Caco-2 (cell line): ENCODE measurements around the gene PKMYT1. TPM values are rescaled to one million over a fixed set of nuclear protein-coding genes. Genes with fewer than 3 reads are reported as not detected.

Experiments used
- BruUV-seq: library from RNA; stranded (reverse); fragments of 400-500 nt; replicated peaks from 2 replicates; lab custom pipeline; 2021; lab: Mats Ljungman, UMichigan
- CTCF ChIA-PET: fragments of 300-600 bp; sonication (Branson Sonifier 250); formaldehyde crosslinking; loops from one replicate; lab custom pipeline; 2022; ENCODE audit warnings: antibody characterized with exemption; lab: Charles Lee
- POLR2A ChIA-PET: fragments of 300-600 bp; sonication (Branson Sonifier 250); formaldehyde crosslinking; loops from one replicate; lab custom pipeline; 2022; ENCODE audit warnings: antibody characterized with exemption; lab: Charles Lee
- DNase-seq, 2 experiments: peaks; one replicate each; pipeline versions ENCODE4 v3.0.0 to v3.0.0-alpha.2; 2020 to 2022
- H3K27me3 ChIP-seq: replicated peaks from 2 replicates; pipeline ENCODE4 v1.6.0; 2011; ENCODE audit warnings: low read length; ENCODE audit not compliant: control insufficient read depth, insufficient read depth
- H3K36me3 ChIP-seq: 2 replicates; pipeline ENCODE4 v1.5.1; 2011; ENCODE audit warnings: low read length; ENCODE audit not compliant: control insufficient read depth, insufficient read depth
- H3K4me1 ChIP-seq: fragments of 250-450 bp; sonication (Bioruptor Pico); 2 replicates; pipeline ENCODE4 v1.5.1; 2020; ENCODE audit warnings: mild to moderate bottlenecking
- H3K4me3 ChIP-seq: 2 replicates; pipeline ENCODE4 v1.5.1; 2011; ENCODE audit warnings: low read depth, mild to moderate bottlenecking, control low read depth, low read length
- H3K9me3 ChIP-seq: fragments of 250-450 bp; sonication (Bioruptor Pico); 2 replicates; pipeline ENCODE4 v1.5.1; 2020; ENCODE audit warnings: mild to moderate bottlenecking, moderate library complexity
- H3K27ac Mint-ChIP-seq: one replicate; pipeline ENCODE4 v1.8.0; 2022; ENCODE audit warnings: mixed read lengths; ENCODE audit not compliant: unreplicated experiment
- H3K27me3 Mint-ChIP-seq: one replicate; pipeline ENCODE4 v1.8.0; 2022; ENCODE audit warnings: mixed read lengths; ENCODE audit not compliant: insufficient read depth, unreplicated experiment
- H3K36me3 Mint-ChIP-seq: one replicate; pipeline ENCODE4 v1.8.0; 2022; ENCODE audit warnings: mild to moderate bottlenecking, mixed read lengths; ENCODE audit not compliant: insufficient read depth, unreplicated experiment
- H3K4me1 Mint-ChIP-seq: one replicate; pipeline ENCODE4 v1.8.0; 2022; ENCODE audit warnings: low read depth, mixed read lengths; ENCODE audit not compliant: unreplicated experiment
- H3K4me3 Mint-ChIP-seq: one replicate; pipeline ENCODE4 v1.8.0; 2022; ENCODE audit warnings: mild to moderate bottlenecking, moderate library complexity, mixed read lengths; ENCODE audit not compliant: unreplicated experiment
- H3K9me3 Mint-ChIP-seq: one replicate; pipeline ENCODE4 v1.8.0; 2022; ENCODE audit warnings: mixed read lengths; ENCODE audit not compliant: unreplicated experiment
- intact Hi-C: fragments of 100-400 bp; cut with micrococcal nuclease; formaldehyde crosslinking; loops from one replicate; pipeline ENCODE4 v1.10.0; 2022; ENCODE audit not compliant: unreplicated experiment
- total RNA-seq: library from RNA; stranded (reverse); gene quantifications from 2 replicates; pipeline ENCODE4 v1.2.3, GENCODE V29; 2022
- TF ChIP-seq, protein P1 (sequence below), 2 experiments: fragments of 200-600 bp in 1 of 2; IDR thresholded peaks; 1 replicate in 1 of 2; 2 replicates in 1 of 2; pipeline versions ENCODE4 v1.5.1 to v1.8.0; 2011 to 2022; ENCODE audit warnings: antibody characterized with exemption in 1 of 2, control low read depth in 1 of 2, inconsistent platforms in 1 of 2, low read depth in 1 of 2, low read length in 1 of 2, mild to moderate bottlenecking in 1 of 2, moderate library complexity in 1 of 2; ENCODE audit not compliant: insufficient read depth in 1 of 2, severe bottlenecking in 1 of 2, unreplicated experiment in 1 of 2

The PKMYT1 gene
- total RNA-seq, 1 experiment from 2014 or later, result 73.7 TPM

DNA sequence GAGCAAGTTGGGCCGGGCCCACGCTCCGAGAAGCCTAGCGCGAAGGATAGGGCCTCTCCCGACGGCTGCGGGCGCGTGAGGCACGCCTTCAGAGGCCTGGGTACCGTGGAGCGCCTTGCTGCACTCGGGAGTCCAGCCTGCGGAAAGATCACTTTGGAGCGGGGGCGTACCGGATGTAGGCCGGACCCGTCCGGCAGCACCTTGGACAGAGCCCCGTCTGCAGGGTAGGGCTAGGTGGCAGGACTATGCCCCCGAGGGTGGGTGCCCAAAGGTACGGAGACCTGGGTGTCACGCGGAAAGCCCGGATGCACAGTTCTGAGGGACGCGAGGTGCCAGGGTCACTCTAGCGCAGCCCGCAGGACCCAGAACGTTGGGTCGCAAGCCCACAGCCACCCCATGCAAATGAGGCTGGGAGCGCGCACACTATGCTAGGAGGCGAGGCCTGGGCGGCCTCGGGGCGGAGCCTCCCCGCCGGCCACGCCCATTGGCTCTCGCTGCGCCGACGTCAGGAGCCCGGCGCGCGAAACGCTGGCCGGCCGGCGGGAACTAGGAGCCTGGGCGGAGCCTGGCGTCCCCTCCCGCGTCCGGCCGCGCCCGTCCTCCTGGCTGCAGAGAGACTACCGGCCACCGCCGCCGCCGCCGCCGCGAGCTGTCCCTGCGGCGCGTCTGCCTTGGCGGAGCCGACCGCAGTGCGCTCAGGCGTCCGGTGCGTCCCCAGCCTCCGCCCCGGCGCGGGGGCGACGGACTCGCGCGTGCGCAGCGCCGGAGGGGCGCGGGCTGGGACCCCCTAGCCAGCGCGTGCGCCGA, 11.3 kb downstream of the PKMYT1 start, which contains the start of gene PAQR4:
Gene PAQR4, plus strand, starts transcription at position 611 of the 807 bp plus-strand sequence. CDS start 327 bp downstream, outside the sequence.
- POLR2A ChIA-PET, result interaction anchor here (0.6 kb wide), 1 partner anchor 140 kb away, joined by 4 read pairs; no protein-coding TSS in a partner anchor
- CTCF ChIA-PET, result interaction anchor here (0.6 to 1.5 kb wide), 7 partner anchors 9 to 946 kb away, joined by 3 to 10 read pairs (median 4); partner anchors contain the start of genes HCFC1R1 and PKMYT1
- peak; percentile 85 to 92 for DNase-seq
- Mint-ChIP-seq H3K4me3 (peak within 1 kb of the TSS; percentile 75), H3K27me3 (no peaks in the 10 kb centered on the region), H3K27ac (peak within 1 kb of the TSS; percentile 50), H3K36me3 (peaks cover 45% of the 10 kb centered on the region), H3K4me1 (no peaks in the 10 kb centered on the region), H3K9me3 (no peaks in the 10 kb centered on the region)
- TF ChIP-seq, protein P1, sequence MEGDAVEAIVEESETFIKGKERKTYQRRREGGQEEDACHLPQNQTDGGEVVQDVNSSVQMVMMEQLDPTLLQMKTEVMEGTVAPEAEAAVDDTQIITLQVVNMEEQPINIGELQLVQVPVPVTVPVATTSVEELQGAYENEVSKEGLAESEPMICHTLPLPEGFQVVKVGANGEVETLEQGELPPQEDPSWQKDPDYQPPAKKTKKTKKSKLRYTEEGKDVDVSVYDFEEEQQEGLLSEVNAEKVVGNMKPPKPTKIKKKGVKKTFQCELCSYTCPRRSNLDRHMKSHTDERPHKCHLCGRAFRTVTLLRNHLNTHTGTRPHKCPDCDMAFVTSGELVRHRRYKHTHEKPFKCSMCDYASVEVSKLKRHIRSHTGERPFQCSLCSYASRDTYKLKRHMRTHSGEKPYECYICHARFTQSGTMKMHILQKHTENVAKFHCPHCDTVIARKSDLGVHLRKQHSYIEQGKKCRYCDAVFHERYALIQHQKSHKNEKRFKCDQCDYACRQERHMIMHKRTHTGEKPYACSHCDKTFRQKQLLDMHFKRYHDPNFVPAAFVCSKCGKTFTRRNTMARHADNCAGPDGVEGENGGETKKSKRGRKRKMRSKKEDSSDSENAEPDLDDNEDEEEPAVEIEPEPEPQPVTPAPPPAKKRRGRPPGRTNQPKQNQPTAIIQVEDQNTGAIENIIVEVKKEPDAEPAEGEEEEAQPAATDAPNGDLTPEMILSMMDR (IDR thresholded peaks at IDR 0.05; ENCODE audit: insufficient read depth in 1 of 2, low read depth in 1 of 2, low read length in 1 of 2, severe bottlenecking in 1 of 2, unreplicated experiment in 1 of 2), result no peak
- intact Hi-C loops, result no loop called here
- peaks cover 11% of the 10 kb centered on the region for H3K4me1 ChIP-seq
- no peaks in the 10 kb centered on the region for H3K9me3 ChIP-seq
- BruUV-seq, result no TSS peak
- H3K4me3 ChIP-seq, result peak within 1 kb of the TSS; percentile 82
- H3K27me3 ChIP-seq, result no peaks in the 10 kb centered on the region
- H3K36me3 ChIP-seq, result no peaks in the 10 kb centered on the region

DNA sequence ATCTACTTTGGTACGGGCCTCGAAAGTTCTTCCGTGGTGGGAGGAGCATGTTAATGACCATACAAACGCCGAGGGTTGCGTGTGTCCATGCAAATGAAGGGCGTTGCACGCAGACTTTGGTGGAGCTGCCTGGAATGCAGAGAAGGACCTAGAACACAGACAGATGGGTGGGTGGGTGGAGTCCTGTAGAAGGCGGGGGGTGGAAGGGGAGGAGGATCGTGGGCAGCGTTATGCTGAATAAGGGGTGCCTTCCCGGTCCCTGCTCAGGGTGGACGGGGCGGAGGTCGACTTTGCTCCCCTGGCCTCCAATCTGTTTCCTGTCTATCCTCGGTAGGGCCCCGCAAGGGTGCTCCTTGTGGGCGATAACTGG, 11.9 kb downstream of the PKMYT1 start:
- intact Hi-C loops, result no loop called here
- CTCF ChIA-PET, result interaction anchor here (0.6 kb wide), 1 partner anchor 36 kb away, joined by 4 read pairs; no protein-coding TSS in a partner anchor
- Histone ChIP-seq H3K9me3 (no peaks in the 10 kb centered on the region), H3K36me3 (no peaks in the 10 kb centered on the region), H3K4me1 (peaks cover 11% of the 10 kb centered on the region), H3K4me3 (peak overlapping the region; percentile 82), H3K27me3 (no peaks in the 10 kb centered on the region)
- TF ChIP-seq, protein P1 (IDR thresholded peaks at IDR 0.05; ENCODE audit: insufficient read depth in 1 of 2, low read depth in 1 of 2, low read length in 1 of 2, severe bottlenecking in 1 of 2, unreplicated experiment in 1 of 2), result no peak
- H3K27me3 Mint-ChIP-seq, result no peaks in the 10 kb centered on the region
- no peaks in the 10 kb centered on the region for H3K9me3 Mint-ChIP-seq
- POLR2A ChIA-PET, result no interaction called here
- no peaks in the 10 kb centered on the region for H3K4me1 Mint-ChIP-seq
- peak overlapping the region; percentile 50 for H3K27ac Mint-ChIP-seq
- H3K36me3 Mint-ChIP-seq, result peaks cover 46% of the 10 kb centered on the region
- peak overlapping the region; percentile 75 for H3K4me3 Mint-ChIP-seq
- BruUV-seq, result no TSS peak
- peak; percentile 46 to 83 for DNase-seq

DNA sequence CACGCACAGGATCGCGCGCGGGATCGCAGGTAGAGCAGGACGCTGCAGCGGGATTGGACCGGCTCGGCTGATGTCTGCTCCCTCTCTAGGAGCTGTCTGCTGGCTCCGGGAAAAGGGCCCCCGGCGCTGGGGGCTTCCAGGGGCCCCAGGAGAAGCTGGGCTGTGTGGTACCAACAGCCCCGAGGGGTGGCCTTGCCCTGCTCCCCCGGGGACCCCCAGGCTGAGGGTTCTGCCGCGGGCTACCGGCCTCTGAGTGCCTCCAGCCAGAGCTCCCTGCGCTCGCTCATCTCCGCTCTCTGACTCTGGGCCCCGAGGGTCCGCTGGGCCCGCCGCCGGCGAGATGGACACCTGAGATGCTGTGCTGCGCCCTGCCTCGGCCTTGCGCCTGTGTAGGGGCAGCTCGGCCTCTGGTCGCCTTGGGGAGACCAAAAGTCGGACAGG, 12.5 kb downstream of the PKMYT1 start:
- Histone ChIP-seq H3K27me3 (no peaks in the 10 kb centered on the region), H3K9me3 (no peaks in the 10 kb centered on the region), H3K4me3 (no peak overlapping the region), H3K4me1 (peaks cover 15% of the 10 kb centered on the region), H3K36me3 (no peaks in the 10 kb centered on the region)
- intact Hi-C loops, result no loop called here
- TF ChIP-seq, protein P1 (IDR thresholded peaks at IDR 0.05; ENCODE audit: insufficient read depth in 1 of 2, low read depth in 1 of 2, low read length in 1 of 2, severe bottlenecking in 1 of 2, unreplicated experiment in 1 of 2), result no peak
- DNase-seq, result no peak
- BruUV-seq, result no TSS peak
- CTCF ChIA-PET, result interaction anchor here (0.6 kb wide), 1 partner anchor 36 kb away, joined by 4 read pairs; no protein-coding TSS in a partner anchor
- POLR2A ChIA-PET, result no interaction called here
- no peaks in the 10 kb centered on the region for H3K4me1 Mint-ChIP-seq
- no peaks in the 10 kb centered on the region for H3K27me3 Mint-ChIP-seq
- peaks cover 40% of the 10 kb centered on the region for H3K36me3 Mint-ChIP-seq
- peak overlapping the region; percentile 75 for H3K4me3 Mint-ChIP-seq
- H3K27ac Mint-ChIP-seq, result no peak overlapping the region
- no peaks in the 10 kb centered on the region for H3K9me3 Mint-ChIP-seq
